Esophagus squamous epithelium (tissue), 5 donors: Measurements from ENCODE around the gene CDKN2D. TPM values are rescaled to one million over a fixed set of nuclear protein-coding genes. Genes with fewer than 3 reads are reported as not detected.

Experiments
- DNase-seq: peaks from one replicate; lab custom pipeline; 2025; lab: John Stamatoyannopoulos, UW
- H3K27ac ChIP-seq, 4 donors: fragments of 200-600 bp; sonication (generic); one replicate each; pipeline ENCODE4 v1.5.1; 2016 to 2019; ENCODE audit warnings: mild to moderate bottlenecking in 1 of 4
- H3K27me3 ChIP-seq, 4 donors: fragments of 200-600 bp; sonication (generic); 1 replicate in 3 of 4; 2 replicates in 1 of 4; pipeline versions ENCODE4 v1.5.1 to v1.6.0; 2017 to 2021; ENCODE audit warnings: antibody characterized with exemption in 1 of 4
- H3K36me3 ChIP-seq, 3 donors: fragments of 200-600 bp; sonication (generic); one replicate each; pipeline ENCODE4 v1.5.1; 2016 to 2019
- H3K4me1 ChIP-seq, 3 donors: fragments of 200-600 bp; sonication (generic); one replicate each; pipeline ENCODE4 v1.5.1; 2017 to 2019
- H3K4me3 ChIP-seq, 4 donors: fragments of 200-600 bp; sonication (generic); 1 replicate in 3 of 4; 2 replicates in 1 of 4; pipeline ENCODE4 v1.5.1; 2016 to 2019; ENCODE audit warnings: mild to moderate bottlenecking in 2 of 4, moderate library complexity in 1 of 4
- H3K9me3 ChIP-seq, 3 donors: fragments of 200-600 bp; sonication (generic); one replicate each; pipeline ENCODE4 v1.5.1; 2016 to 2019
- CTCF ChIP-seq, 6 experiments: fragments of 450-650 bp in 4 of 6; fragments of 200-600 bp in 2 of 6; sonication (generic) in 2 of 6; IDR thresholded peaks; one replicate each; pipeline ENCODE4 v1.5.1; 2016 to 2019; ENCODE audit warnings: antibody characterized with exemption in 6 of 6, mild to moderate bottlenecking in 4 of 6, moderate library complexity in 4 of 6
- POLR2A ChIP-seq, 4 donors: fragments of 450-650 bp; IDR thresholded peaks; one replicate each; pipeline ENCODE4 v1.6.1; 2017; ENCODE audit warnings: antibody characterized with exemption in 4 of 4, mild to moderate bottlenecking in 4 of 4, moderate library complexity in 3 of 4
- WGBS, 2 donors: methylation state at CpG; one replicate each; pipeline ENCODE4 v1.1.5; 2018; 5-methylcytosine and 5-hydroxymethylcytosine counted together
- intact Hi-C: fragments of 100-400 bp; cut with DNase I; formaldehyde crosslinking; loops from one replicate; pipeline ENCODE4 v1.15.0; 2022
- total RNA-seq, 4 donors: library from RNA; depleted of rRNA; stranded (reverse); fragments of >200 nt; gene quantifications; one replicate each; pipeline ENCODE4 v1.1.0, GENCODE V29; 2016
- donor health status: DM: yes; HTN: yes; CAD: no.

CDKN2D gene
- total RNA-seq, 4 donors from 2014 or later, result 5.1 to 14.4 (median 6.2) TPM

GRCh38 chr19:10611907-10612306 lies 43.1 kb upstream of the CDKN2D start:
- 47 to 60% methylated on average over 3 to 5 of the region's 5 CpGs for WGBS, 2 donors
- Histone ChIP-seq H3K36me3 (no peaks in the 10 kb centered on the region), H3K27me3 (no peaks in the 10 kb centered on the region), H3K27ac (peak overlapping the region in 2 of 4 donors; percentile 43 to 59), H3K9me3 (no peaks in the 10 kb centered on the region), H3K4me3 (no peak overlapping the region), H3K4me1 (peaks cover 6 to 53% (median 15%) of the 10 kb centered on the region in 3 donors)
- TF ChIP-seq POLR2A (IDR thresholded peaks at IDR 0.05) (no peak), CTCF (IDR thresholded peaks at IDR 0.05) (no peak)
- DNase-seq, result no peak
- intact Hi-C loops, result no loop called here

- peaks cover 13 to 40% (median 22%) of the 10 kb centered on the region in 3 donors for H3K4me1 ChIP-seq
- 62 to 70% methylated on average over 3 to 4 of the region's 9 CpGs for WGBS, 2 donors
- peak overlapping the region in 2 of 4 donors; percentile 14 to 98 for H3K4me3 ChIP-seq
- TF ChIP-seq POLR2A (IDR thresholded peaks at IDR 0.05) (peak in 1 of 4 donors; percentile 13), CTCF (IDR thresholded peaks at IDR 0.05) (no peak)
- H3K36me3 ChIP-seq, result no peaks in the 10 kb centered on the region
- H3K9me3 ChIP-seq, result no peaks in the 10 kb centered on the region
- peak overlapping the region; percentile 82 to 95 (median 90) for H3K27ac ChIP-seq
- intact Hi-C loops, result no loop called here
- no peak for DNase-seq
- H3K27me3 ChIP-seq, result peaks cover 0 to under 1% (median 0%) of the 10 kb centered on the region in 4 donors
These were observed 35.7 kb upstream of the CDKN2D start for GRCh38 chr19:10604460-10604980.

GRCh38 chr19:10603873-10604459 lies 35.2 kb upstream of the CDKN2D start:
- peaks cover 13 to 40% (median 22%) of the 10 kb centered on the region in 3 donors for H3K4me1 ChIP-seq
- DNase-seq, result no peak
- no peak for TF ChIP-seq CTCF (IDR thresholded peaks at IDR 0.05)
- no peak for TF ChIP-seq POLR2A (IDR thresholded peaks at IDR 0.05)
- no peaks in the 10 kb centered on the region for H3K36me3 ChIP-seq
- peak overlapping the region in 3 of 4 donors; percentile 69 to 98 (median 90) for H3K4me3 ChIP-seq
- H3K9me3 ChIP-seq, result no peaks in the 10 kb centered on the region
- intact Hi-C loops, result no loop called here
- H3K27ac ChIP-seq, result peak overlapping the region; percentile 82 to 95 (median 90)
- WGBS, 2 donors, result 15 to 21% methylated on average over 7 of the region's 9 CpGs
- peaks cover 0 to 4% (median 0%) of the 10 kb centered on the region in 4 donors for H3K27me3 ChIP-seq

- peaks cover 13 to 40% (median 22%) of the 10 kb centered on the region in 3 donors for H3K4me1 ChIP-seq
- DNase-seq, result peak; percentile 33
- H3K36me3 ChIP-seq, result no peaks in the 10 kb centered on the region
- intact Hi-C loops, result no loop called here
- no peaks in the 10 kb centered on the region for H3K9me3 ChIP-seq
- H3K4me3 ChIP-seq, result peak overlapping the region; percentile 55 to 98 (median 80)
- H3K27ac ChIP-seq, result peak overlapping the region; percentile 82 to 95 (median 90)
- peaks cover 0 to 4% (median 0%) of the 10 kb centered on the region in 4 donors for H3K27me3 ChIP-seq
- 0 to 13% methylated on average over 6 to 7 of the region's 19 CpGs for WGBS, 2 donors
- TF ChIP-seq POLR2A (IDR thresholded peaks at IDR 0.05), result peak in 1 of 4 donors; percentile 52
- TF ChIP-seq CTCF (IDR thresholded peaks at IDR 0.05), result no peak
These were observed 34.5 kb upstream of the CDKN2D start for GRCh38 chr19:10603084-10603872.
